Breast epithelium (tissue), 4 donors: ENCODE measurements around the gene XCL2. TPM values are rescaled to one million over a fixed set of nuclear protein-coding genes. Genes with fewer than 3 reads are reported as not detected.

ENCODE experiments used
- DNase-seq, 2 donors: peaks; one replicate each; pipeline ENCODE4 v3.0.0-alpha.2; 2019; ENCODE audit warnings: low spot score in 2 of 2
- H3K27ac ChIP-seq, 2 donors: fragments of 200-600 bp; sonication (generic) in 1 of 2; one replicate each; pipeline ENCODE4 v1.5.1; 2016 to 2019; ENCODE audit warnings: mild to moderate bottlenecking in 1 of 2
- H3K27me3 ChIP-seq, 2 donors: fragments of 200-600 bp; sonication (generic) in 1 of 2; one replicate each; pipeline versions ENCODE4 v1.5.1 to v1.6.0; 2017 to 2019; ENCODE audit warnings: control low read depth in 1 of 2, mild to moderate bottlenecking in 1 of 2
- H3K36me3 ChIP-seq: fragments of 200-600 bp; one replicate; pipeline ENCODE4 v1.5.1; 2019
- H3K4me1 ChIP-seq, 2 donors: fragments of 200-600 bp; sonication (generic); one replicate each; pipeline ENCODE4 v1.5.1; 2016 to 2019; ENCODE audit warnings: control low read depth in 1 of 2
- H3K4me3 ChIP-seq, 3 donors: fragments of 200-600 bp; sonication (generic); 1 replicate in 2 of 3; 2 replicates in 1 of 3; pipeline ENCODE4 v1.5.1; 2016 to 2019; ENCODE audit warnings: mild to moderate bottlenecking in 3 of 3, moderate library complexity in 2 of 3
- H3K9me3 ChIP-seq, 2 donors: fragments of 200-600 bp; sonication (generic) in 1 of 2; one replicate each; pipeline ENCODE4 v1.5.1; 2016 to 2019; ENCODE audit warnings: control low read depth in 1 of 2
- POLR2A ChIP-seq: fragments of 450-650 bp; IDR thresholded peaks from one replicate; pipeline ENCODE4 v1.6.1; 2016; ENCODE audit warnings: antibody characterized with exemption, mild to moderate bottlenecking, moderate library complexity
- POLR2AphosphoS5 ChIP-seq, 3 donors: sonication (generic); formaldehyde crosslinking; IDR thresholded peaks; one replicate each; pipeline ENCODE4 v1.6.1; 2017; ENCODE audit warnings: antibody characterized with exemption in 3 of 3
- intact Hi-C: fragments of 100-400 bp; cut with DNase I; formaldehyde crosslinking; loops from one replicate; pipeline ENCODE4 v1.15.1; 2023; ENCODE audit warnings: low total_unique reads
- total RNA-seq, 3 donors: library from RNA; depleted of rRNA; stranded (reverse); fragments of >200 nt; gene quantifications; one replicate each; pipeline ENCODE4 v1.1.0, GENCODE V29; 2016
- TF ChIP-seq, protein P1 (sequence below), 3 donors: fragments of 450-650 bp; IDR thresholded peaks; one replicate each; pipeline ENCODE4 v1.5.1; 2016 to 2017; ENCODE audit warnings: antibody characterized with exemption in 3 of 3, mild to moderate bottlenecking in 3 of 3, moderate library complexity in 3 of 3

Gene XCL2
- total RNA-seq, 3 donors from 2014 or later = 1.9 TPM; not detected in 2

DNA sequence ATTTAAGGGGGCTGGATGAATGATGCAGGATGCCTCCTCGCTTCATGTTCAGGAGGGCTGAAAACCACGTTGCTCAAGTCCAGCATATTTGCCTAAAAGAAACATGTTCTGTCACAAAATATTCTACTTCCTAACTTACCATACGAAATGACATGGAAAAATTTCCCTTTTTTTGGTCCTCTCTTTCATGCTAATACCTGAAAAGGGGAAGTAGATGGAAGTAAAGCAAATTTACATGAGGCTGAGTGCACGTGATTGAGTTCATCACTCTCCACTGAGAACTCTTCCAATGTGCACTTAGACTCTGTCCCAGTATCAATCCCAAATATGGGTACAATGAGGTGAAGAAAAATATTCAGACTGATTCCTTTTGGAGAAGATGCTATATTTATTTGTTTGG lies 23.0 kb downstream of the XCL2 start:
- Histone ChIP-seq H3K4me3 (no peak overlapping the region), H3K36me3 (no peaks in the 10 kb centered on the region), H3K27me3 (no peaks in the 10 kb centered on the region), H3K27ac (no peak overlapping the region), H3K9me3 (peaks cover 0 to 5% of the 10 kb centered on the region in 2 donors), H3K4me1 (no peaks in the 10 kb centered on the region)
- no peak for DNase-seq
- TF ChIP-seq POLR2A (no peak), POLR2AphosphoS5 (IDR thresholded peaks at IDR 0.05) (no peak)
- TF ChIP-seq, protein P1, sequence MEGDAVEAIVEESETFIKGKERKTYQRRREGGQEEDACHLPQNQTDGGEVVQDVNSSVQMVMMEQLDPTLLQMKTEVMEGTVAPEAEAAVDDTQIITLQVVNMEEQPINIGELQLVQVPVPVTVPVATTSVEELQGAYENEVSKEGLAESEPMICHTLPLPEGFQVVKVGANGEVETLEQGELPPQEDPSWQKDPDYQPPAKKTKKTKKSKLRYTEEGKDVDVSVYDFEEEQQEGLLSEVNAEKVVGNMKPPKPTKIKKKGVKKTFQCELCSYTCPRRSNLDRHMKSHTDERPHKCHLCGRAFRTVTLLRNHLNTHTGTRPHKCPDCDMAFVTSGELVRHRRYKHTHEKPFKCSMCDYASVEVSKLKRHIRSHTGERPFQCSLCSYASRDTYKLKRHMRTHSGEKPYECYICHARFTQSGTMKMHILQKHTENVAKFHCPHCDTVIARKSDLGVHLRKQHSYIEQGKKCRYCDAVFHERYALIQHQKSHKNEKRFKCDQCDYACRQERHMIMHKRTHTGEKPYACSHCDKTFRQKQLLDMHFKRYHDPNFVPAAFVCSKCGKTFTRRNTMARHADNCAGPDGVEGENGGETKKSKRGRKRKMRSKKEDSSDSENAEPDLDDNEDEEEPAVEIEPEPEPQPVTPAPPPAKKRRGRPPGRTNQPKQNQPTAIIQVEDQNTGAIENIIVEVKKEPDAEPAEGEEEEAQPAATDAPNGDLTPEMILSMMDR (IDR thresholded peaks at IDR 0.05) = no peak
- intact Hi-C loops = no loop called here

DNA sequence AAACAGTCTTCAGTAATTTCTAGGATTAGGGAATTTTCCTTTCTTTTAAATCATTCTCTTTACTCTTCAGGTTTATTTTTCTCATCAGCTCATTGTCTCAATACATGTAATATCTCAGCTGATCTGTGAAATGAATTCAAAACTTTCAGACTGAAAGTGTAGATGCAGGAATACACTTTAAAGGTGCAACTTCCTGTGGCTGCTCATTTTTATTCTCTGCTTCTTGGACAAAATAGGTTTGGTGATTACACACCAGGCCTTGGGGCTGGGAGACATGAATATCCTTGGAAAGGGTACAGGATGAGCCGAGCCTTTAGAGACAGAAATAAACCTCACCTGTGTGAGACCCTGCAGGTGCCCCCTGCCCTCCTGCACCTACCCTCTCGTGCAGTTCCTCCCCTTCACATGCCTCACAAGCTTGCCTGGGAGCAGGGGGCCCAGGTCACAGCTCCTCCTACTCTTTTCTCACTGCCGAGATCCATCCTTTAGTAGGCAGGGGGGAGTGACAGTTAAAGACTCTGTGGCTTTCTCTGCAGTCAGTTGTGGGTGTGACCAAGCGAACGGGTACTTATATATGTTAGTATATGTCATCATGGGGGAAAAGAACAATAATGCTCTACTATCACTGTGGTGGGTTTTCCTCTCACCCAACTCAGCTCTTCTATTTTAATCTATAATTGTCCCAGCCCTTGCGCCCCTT lies 23.6 kb downstream of the XCL2 start:
- TF ChIP-seq POLR2AphosphoS5 (IDR thresholded peaks at IDR 0.05) = no peak
- intact Hi-C loops = no loop called here
- peaks cover 0 to 5% of the 10 kb centered on the region in 2 donors for H3K9me3 ChIP-seq
- no peak for DNase-seq
- H3K27ac ChIP-seq = no peak overlapping the region
- no peaks in the 10 kb centered on the region for H3K4me1 ChIP-seq
- no peak overlapping the region for H3K4me3 ChIP-seq
- H3K27me3 ChIP-seq = no peaks in the 10 kb centered on the region
- H3K36me3 ChIP-seq = no peaks in the 10 kb centered on the region

DNA sequence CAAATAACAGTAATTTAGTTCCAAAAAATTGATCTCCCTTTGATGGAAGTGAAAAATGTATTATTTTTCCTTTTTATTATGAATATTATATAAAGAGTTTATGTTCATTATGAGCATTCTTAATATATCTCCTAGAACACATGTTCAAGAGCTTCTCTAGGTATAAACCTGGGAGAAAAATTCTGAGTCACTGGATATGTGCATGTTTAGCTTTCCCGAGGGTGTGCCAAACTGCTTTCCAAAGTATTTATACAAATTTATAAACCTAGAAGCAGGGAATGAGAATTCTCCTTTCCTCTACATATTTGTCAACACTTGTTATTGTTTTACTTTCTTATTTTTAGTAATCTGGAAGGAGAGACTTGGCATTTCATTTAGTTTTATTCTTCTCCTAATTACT lies 25.0 kb downstream of the XCL2 start:
- H3K27ac ChIP-seq = no peak overlapping the region
- TF ChIP-seq, protein P1 (IDR thresholded peaks at IDR 0.05) = no peak
- TF ChIP-seq POLR2AphosphoS5 (IDR thresholded peaks at IDR 0.05) (no peak), POLR2A (no peak)
- DNase-seq = no peak
- H3K9me3 ChIP-seq = peaks cover 0 to 2% of the 10 kb centered on the region in 2 donors
- H3K27me3 ChIP-seq = no peaks in the 10 kb centered on the region
- no peaks in the 10 kb centered on the region for H3K36me3 ChIP-seq
- H3K4me1 ChIP-seq = no peaks in the 10 kb centered on the region
- no peak overlapping the region for H3K4me3 ChIP-seq
- intact Hi-C loops = no loop called here

DNA sequence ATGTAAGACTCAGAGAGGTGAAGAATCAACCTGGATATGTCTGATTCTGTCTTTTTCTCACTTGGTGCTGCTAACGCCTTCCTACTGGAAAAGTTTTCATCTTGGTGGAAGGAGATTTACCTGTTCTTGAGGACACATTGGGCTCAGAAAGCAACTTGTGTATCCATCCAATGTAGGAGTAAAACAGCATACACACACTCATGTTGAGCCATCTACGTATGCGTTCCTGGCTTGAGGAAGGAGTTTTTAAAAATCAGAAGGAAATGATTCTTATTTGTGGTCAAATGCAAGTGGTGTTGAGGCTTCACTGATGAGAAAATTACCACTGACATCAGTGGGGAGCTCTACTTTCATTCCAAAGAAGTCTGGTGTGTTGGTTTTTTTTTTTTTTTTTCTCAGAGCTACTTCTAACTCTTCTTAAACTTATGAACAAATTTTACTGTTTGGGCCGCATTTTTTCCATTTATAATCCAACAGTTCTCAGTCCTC lies 25.6 kb downstream of the XCL2 start:
- H3K27me3 ChIP-seq = no peaks in the 10 kb centered on the region
- TF ChIP-seq, protein P1 (IDR thresholded peaks at IDR 0.05) = no peak
- TF ChIP-seq POLR2AphosphoS5 (IDR thresholded peaks at IDR 0.05) (no peak), POLR2A (no peak)
- no peaks in the 10 kb centered on the region for H3K4me1 ChIP-seq
- no peaks in the 10 kb centered on the region for H3K36me3 ChIP-seq
- no peak overlapping the region for H3K4me3 ChIP-seq
- DNase-seq = no peak
- intact Hi-C loops = no loop called here
- no peak overlapping the region for H3K27ac ChIP-seq
- no peaks in the 10 kb centered on the region for H3K9me3 ChIP-seq

DNA sequence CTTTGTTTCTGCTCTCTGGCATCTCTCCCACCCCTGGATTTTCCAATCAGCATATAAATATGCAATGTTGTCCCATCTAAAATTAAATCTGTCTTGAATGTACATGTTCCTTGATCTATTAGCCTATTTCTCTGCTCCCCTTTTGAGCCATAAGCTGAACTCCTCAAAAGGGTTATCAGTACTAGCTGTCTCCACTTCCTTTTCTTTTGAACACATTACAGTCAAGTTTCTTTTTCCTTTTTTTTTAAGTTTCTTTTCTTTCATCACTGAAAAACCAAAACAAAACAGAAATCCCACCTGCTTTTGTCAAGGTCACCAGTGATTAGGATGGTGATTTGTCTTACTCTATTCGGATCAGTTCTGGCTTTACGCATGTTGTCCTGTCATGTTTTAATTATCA lies 29.3 kb downstream of the XCL2 start:
- H3K36me3 ChIP-seq = no peaks in the 10 kb centered on the region
- no peak overlapping the region for H3K27ac ChIP-seq
- intact Hi-C loops = loop anchor here (5.0 kb wide), 1 partner anchor 618 kb away; no protein-coding TSS in a partner anchor

More for the DNA sequence above, 29.3 kb downstream of the XCL2 start:
- Histone ChIP-seq H3K27me3 (no peaks in the 10 kb centered on the region), H3K4me1 (no peaks in the 10 kb centered on the region), H3K9me3 (no peaks in the 10 kb centered on the region), H3K4me3 (no peak overlapping the region)
- no peak for TF ChIP-seq POLR2AphosphoS5 (IDR thresholded peaks at IDR 0.05)
- TF ChIP-seq, protein P1 (IDR thresholded peaks at IDR 0.05) = no peak
- no peak for TF ChIP-seq POLR2A
- no peak for DNase-seq
